CD4-positive, alpha-beta T cell (primary cell): ENCODE measurements around the gene PLCD3. TPM values are rescaled to one million over a fixed set of nuclear protein-coding genes. Genes with fewer than 3 reads are reported as not detected.

Experiments used
- ATAC-seq: fragments of 200-7000 bp; cut with Tn5 transposase; one replicate; pipeline ENCODE4 v1.10.0; 2022; ENCODE audit warnings: mild to moderate bottlenecking; ENCODE audit not compliant: poor library complexity
- CTCF ChIA-PET: fragments of 350-600 bp; sonication (Branson Sonifier 250); formaldehyde crosslinking; loops from one replicate; lab custom pipeline; 2021; ENCODE audit warnings: antibody characterized with exemption, inconsistent platforms; lab: Charles Lee
- POLR2A ChIA-PET: fragments of 350-600 bp; sonication (Branson Sonifier 250); formaldehyde crosslinking; loops from one replicate; lab custom pipeline; 2021; ENCODE audit warnings: antibody characterized with exemption, inconsistent platforms; lab: Charles Lee
- DNase-seq, 14 experiments: peaks; one replicate each; pipeline ENCODE4 v3.0.0-alpha.2; 2013 to 2020; ENCODE audit warnings: mixed read lengths in 2 of 14
- H3K27ac ChIP-seq, 2 donors: one replicate each; pipeline versions ENCODE4 v1.5.1 to v1.7.0; 2013; ENCODE audit warnings: low read length in 2 of 2, low read depth in 1 of 2, mild to moderate bottlenecking in 1 of 2
- H3K27me3 ChIP-seq, 2 experiments: 1 replicate in 1 of 2; 2 replicates in 1 of 2; pipeline versions ENCODE4 v1.6.1 to v1.7.0; 2013; ENCODE audit warnings: low read length in 2 of 2, control low read depth in 1 of 2, mild to moderate bottlenecking in 1 of 2, moderate library complexity in 1 of 2; ENCODE audit not compliant: insufficient read depth in 2 of 2, control insufficient read depth in 1 of 2
- H3K36me3 ChIP-seq: one replicate; pipeline ENCODE4 v1.6.1; 2013; ENCODE audit warnings: low read length, control low read depth; ENCODE audit not compliant: insufficient read depth
- H3K4me1 ChIP-seq: one replicate; pipeline ENCODE4 v1.6.1; 2013; ENCODE audit warnings: low read length, control low read depth; ENCODE audit not compliant: insufficient read depth
- H3K4me3 ChIP-seq: one replicate; pipeline ENCODE4 v1.5.1; 2013; ENCODE audit warnings: mild to moderate bottlenecking, low read length, moderate library complexity
- H3K9me3 ChIP-seq, 2 experiments: 1 replicate in 1 of 2; 2 replicates in 1 of 2; pipeline versions ENCODE4 v1.6.1 to v1.7.0; 2013; ENCODE audit warnings: low read length in 2 of 2, mild to moderate bottlenecking in 2 of 2, control low read depth in 1 of 2, moderate library complexity in 1 of 2; ENCODE audit not compliant: control insufficient read depth in 1 of 2, insufficient read depth in 1 of 2
- H3K27ac Mint-ChIP-seq: one replicate; pipeline ENCODE4 v1.8.0; 2020; ENCODE audit warnings: mixed read lengths
- H3K27me3 Mint-ChIP-seq: one replicate; pipeline ENCODE4 v1.8.0; 2021; ENCODE audit warnings: mixed read lengths
- H3K36me3 Mint-ChIP-seq: one replicate; pipeline ENCODE4 v1.8.0; 2021; ENCODE audit warnings: low read depth, mixed read lengths
- H3K4me1 Mint-ChIP-seq: one replicate; pipeline ENCODE4 v1.8.0; 2021; ENCODE audit warnings: low read depth, mixed read lengths
- H3K4me3 Mint-ChIP-seq: one replicate; pipeline ENCODE4 v1.8.0; 2020; ENCODE audit warnings: mild to moderate bottlenecking, mixed read lengths
- H3K9me3 Mint-ChIP-seq: one replicate; pipeline ENCODE4 v1.8.0; 2020; ENCODE audit warnings: mixed read lengths
- intact Hi-C, 2 experiments: fragments of 100-400 bp; cut with DNase I in 1 of 2; cut with micrococcal nuclease in 1 of 2; formaldehyde crosslinking; loops; one replicate each; pipeline versions ENCODE4 v1.15.1 to v1.9.0; 2023 to 2025; cut with DNase I, micrococcal nuclease
- total RNA-seq, 174 experiments: library from RNA in 2 of 174; stranded (reverse) in 2 of 174; gene quantifications; one replicate each; pipeline ENCODE4 v1.2.3 and lab custom pipeline; 2021 to 2026
- TF ChIP-seq, protein P1 (sequence below): fragments of 200-600 bp; IDR thresholded peaks from one replicate; pipeline ENCODE4 v1.8.0; 2022; ENCODE audit warnings: antibody characterized with exemption, mild to moderate bottlenecking

Gene PLCD3
- total RNA-seq, 2 experiments from 2014 or later: 1.8 to 2.4 TPM

DNA sequence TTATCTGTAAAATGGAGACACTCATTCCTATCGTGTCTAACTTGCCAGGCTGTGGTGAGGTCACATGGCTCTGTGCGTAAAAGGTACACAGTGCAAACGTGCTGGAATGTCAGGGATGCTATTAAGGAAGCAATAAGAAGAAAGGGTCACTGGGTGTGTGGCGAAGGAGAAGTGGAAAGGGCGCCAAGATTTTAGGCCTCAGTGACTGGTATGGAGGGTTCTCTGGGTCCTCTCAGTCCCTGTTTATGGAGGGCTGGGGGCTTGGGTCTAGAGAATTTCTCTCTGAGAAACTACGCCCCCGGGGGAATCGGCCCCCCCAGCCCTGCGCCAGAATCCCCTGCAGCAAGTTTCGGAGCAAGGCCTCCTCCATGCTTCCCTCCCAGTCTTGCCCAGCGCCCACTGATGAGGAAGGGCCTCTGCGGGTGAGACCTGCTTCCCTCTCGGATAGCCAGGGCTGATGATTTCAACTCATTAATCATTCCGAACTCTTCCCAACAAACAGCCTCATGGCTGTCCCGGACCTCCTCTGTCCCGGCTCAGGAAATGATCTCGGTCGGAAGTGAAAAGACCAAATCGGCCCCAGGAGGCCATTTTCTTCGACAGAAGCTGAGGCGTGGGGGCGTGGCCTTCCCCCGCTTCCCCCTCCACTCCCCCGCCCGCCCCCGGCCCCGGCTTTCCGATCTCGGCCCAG, 14.7 kb upstream of the PLCD3 start:
- ATAC-seq: peak; percentile 3
- Histone ChIP-seq H3K4me3 (peak overlapping the region; percentile 94), H3K27me3 (no peaks in the 10 kb centered on the region), H3K36me3 (no peaks in the 10 kb centered on the region), H3K9me3 (no peaks in the 10 kb centered on the region), H3K4me1 (peaks cover 66% of the 10 kb centered on the region), H3K27ac (peak overlapping the region; percentile 93 to 97)
- CTCF ChIA-PET: interaction anchor here (1.7 to 6.4 kb wide), 4 partner anchors 12 to 50 kb away, joined by 5 to 168 read pairs (median 46); partner anchors contain the start of gene ACBD4
- Mint-ChIP-seq H3K27me3 (peaks cover 8% of the 10 kb centered on the region), H3K27ac (peak overlapping the region; percentile 99), H3K4me1 (peaks cover 68% of the 10 kb centered on the region), H3K9me3 (no peaks in the 10 kb centered on the region), H3K36me3 (peaks cover 29% of the 10 kb centered on the region), H3K4me3 (peak overlapping the region; percentile 94)
- TF ChIP-seq, protein P1, sequence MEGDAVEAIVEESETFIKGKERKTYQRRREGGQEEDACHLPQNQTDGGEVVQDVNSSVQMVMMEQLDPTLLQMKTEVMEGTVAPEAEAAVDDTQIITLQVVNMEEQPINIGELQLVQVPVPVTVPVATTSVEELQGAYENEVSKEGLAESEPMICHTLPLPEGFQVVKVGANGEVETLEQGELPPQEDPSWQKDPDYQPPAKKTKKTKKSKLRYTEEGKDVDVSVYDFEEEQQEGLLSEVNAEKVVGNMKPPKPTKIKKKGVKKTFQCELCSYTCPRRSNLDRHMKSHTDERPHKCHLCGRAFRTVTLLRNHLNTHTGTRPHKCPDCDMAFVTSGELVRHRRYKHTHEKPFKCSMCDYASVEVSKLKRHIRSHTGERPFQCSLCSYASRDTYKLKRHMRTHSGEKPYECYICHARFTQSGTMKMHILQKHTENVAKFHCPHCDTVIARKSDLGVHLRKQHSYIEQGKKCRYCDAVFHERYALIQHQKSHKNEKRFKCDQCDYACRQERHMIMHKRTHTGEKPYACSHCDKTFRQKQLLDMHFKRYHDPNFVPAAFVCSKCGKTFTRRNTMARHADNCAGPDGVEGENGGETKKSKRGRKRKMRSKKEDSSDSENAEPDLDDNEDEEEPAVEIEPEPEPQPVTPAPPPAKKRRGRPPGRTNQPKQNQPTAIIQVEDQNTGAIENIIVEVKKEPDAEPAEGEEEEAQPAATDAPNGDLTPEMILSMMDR: no peak
- POLR2A ChIA-PET: interaction anchor here (0.7 to 10.9 kb wide), 12 partner anchors 9 to 170 kb away, joined by 4 to 630 read pairs (median 26); partner anchors contain the start of genes ACBD4, DCAKD, FMNL1 and HEXIM2
- intact Hi-C loops: loop anchor here (5.0 kb wide), 3 partner anchors 85 to 170 kb away; partner anchors contain the start of genes DCAKD (in 1 of the 2), MAP3K14 (in 1 of the 2) and NMT1 (in 1 of the 2)
- DNase-seq: peak in 7 of 14 experiments; percentile 15 to 88 (median 73)

DNA sequence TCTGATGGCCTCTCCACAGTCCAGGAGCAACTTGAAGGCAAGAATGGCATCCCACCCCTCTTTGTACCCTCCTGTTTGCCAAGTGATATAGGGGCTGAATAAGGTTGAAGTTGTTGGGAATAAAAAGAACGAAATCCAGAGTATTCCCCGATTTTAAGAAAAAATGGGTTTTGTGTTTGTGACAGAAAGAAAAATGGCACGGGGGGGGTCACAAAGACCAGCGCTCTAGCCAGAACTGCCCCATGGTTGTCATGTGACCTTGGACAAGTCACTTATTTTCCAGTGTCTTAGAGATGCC, 14.2 kb upstream of the PLCD3 start:
- H3K9me3 Mint-ChIP-seq: no peaks in the 10 kb centered on the region
- peak overlapping the region; percentile 94 for H3K4me3 ChIP-seq
- H3K27me3 ChIP-seq: no peaks in the 10 kb centered on the region
- TF ChIP-seq, protein P1: no peak
- H3K36me3 ChIP-seq: no peaks in the 10 kb centered on the region
- H3K27ac ChIP-seq: no peak overlapping the region
- no peaks in the 10 kb centered on the region for H3K9me3 ChIP-seq
- H3K4me1 Mint-ChIP-seq: peaks cover 64% of the 10 kb centered on the region
- CTCF ChIA-PET: interaction anchor here (1.7 kb wide), 1 partner anchor 11 kb away, joined by 14 read pairs; the partner anchor contains the start of gene ACBD4
- no peak for DNase-seq
- H3K4me3 Mint-ChIP-seq: peak overlapping the region; percentile 94
- H3K27ac Mint-ChIP-seq: peak overlapping the region; percentile 99
- peaks cover 29% of the 10 kb centered on the region for H3K36me3 Mint-ChIP-seq
- peaks cover 8% of the 10 kb centered on the region for H3K27me3 Mint-ChIP-seq
- no peak for ATAC-seq
- H3K4me1 ChIP-seq: peaks cover 63% of the 10 kb centered on the region
- POLR2A ChIA-PET: interaction anchor here (1.1 to 10.9 kb wide), 5 partner anchors 11 to 171 kb away, joined by 6 to 630 read pairs (median 29); partner anchors contain the start of genes ACBD4, FMNL1, HEXIM2 and MAP3K14
- intact Hi-C loops: loop anchor here (5.0 kb wide), 3 partner anchors 84 to 171 kb away; partner anchors contain the start of genes DCAKD (in 1 of the 2), MAP3K14 (in 1 of the 2) and NMT1 (in 1 of the 2)

DNA sequence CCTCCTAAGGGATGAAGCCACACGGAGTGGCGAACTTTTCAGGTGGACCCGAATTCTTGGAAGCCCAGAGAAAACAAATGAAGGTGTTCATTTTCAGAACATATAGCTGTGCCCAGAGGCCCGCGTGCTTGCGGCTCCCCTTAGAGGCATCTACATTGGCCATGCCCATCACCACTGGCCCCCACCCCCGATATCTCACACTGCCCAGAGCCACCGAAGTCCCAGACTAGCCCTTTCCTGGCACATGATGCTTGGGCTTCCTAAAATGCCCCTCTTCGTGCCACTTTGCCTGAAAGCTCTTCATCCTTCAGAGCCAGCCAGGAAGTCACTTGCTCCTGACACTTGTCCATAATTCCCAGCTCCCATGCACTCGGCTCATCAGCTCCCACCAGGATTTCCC, 13.9 kb upstream of the PLCD3 start:
- no peak overlapping the region for H3K4me3 ChIP-seq
- Mint-ChIP-seq H3K4me3 (peak overlapping the region; percentile 94), H3K36me3 (peaks cover 29% of the 10 kb centered on the region), H3K9me3 (no peaks in the 10 kb centered on the region), H3K27ac (peak overlapping the region; percentile 99), H3K4me1 (peaks cover 64% of the 10 kb centered on the region), H3K27me3 (peaks cover 8% of the 10 kb centered on the region)
- peak in 1 of 14 experiments; percentile 30 for DNase-seq
- ATAC-seq: no peak
- ChIA-PET POLR2A (interaction anchor here (1.1 to 10.9 kb wide), 5 partner anchors 10 to 171 kb away, joined by 6 to 630 read pairs (median 29); partner anchors contain the start of genes ACBD4, FMNL1, HEXIM2 and MAP3K14), CTCF (interaction anchor here (1.7 kb wide), 1 partner anchor 11 kb away, joined by 14 read pairs; the partner anchor contains the start of gene ACBD4)
- TF ChIP-seq, protein P1: no peak
- H3K9me3 ChIP-seq: no peaks in the 10 kb centered on the region
- peaks cover 63% of the 10 kb centered on the region for H3K4me1 ChIP-seq
- H3K27ac ChIP-seq: no peak overlapping the region
- H3K27me3 ChIP-seq: no peaks in the 10 kb centered on the region
- H3K36me3 ChIP-seq: no peaks in the 10 kb centered on the region
- intact Hi-C loops: loop anchor here (5.0 kb wide), 3 partner anchors 84 to 171 kb away; partner anchors contain the start of genes DCAKD (in 1 of the 2), MAP3K14 (in 1 of the 2) and NMT1 (in 1 of the 2)
